BLaER1 (cell line): ENCODE data around the gene ELOVL2.

Experiments used
- H3K27ac ChIP-seq: shearing (Covaris generic); formaldehyde crosslinking; 2 replicates; pipeline ENCODE4 v1.8.1; 2022
- H3K27me3 ChIP-seq: shearing (Covaris generic); formaldehyde crosslinking; 2 replicates; pipeline ENCODE4 v1.8.1; 2022
- H3K36me3 ChIP-seq: shearing (Covaris generic); formaldehyde crosslinking; 2 replicates; pipeline ENCODE4 v1.8.1; 2022
- H3K4me1 ChIP-seq: shearing (Covaris generic); formaldehyde crosslinking; 2 replicates; pipeline ENCODE4 v1.8.1; 2022
- H3K4me2 ChIP-seq: shearing (Covaris generic); formaldehyde crosslinking; 2 replicates; pipeline ENCODE4 v1.8.1; 2022
- H3K4me3 ChIP-seq: shearing (Covaris generic); formaldehyde crosslinking; 2 replicates; pipeline ENCODE4 v1.8.1; 2022
- H3K9ac ChIP-seq: shearing (Covaris generic); formaldehyde crosslinking; 2 replicates; pipeline ENCODE4 v1.8.1; 2022
- H3K9me3 ChIP-seq: shearing (Covaris generic); formaldehyde crosslinking; 2 replicates; pipeline ENCODE4 v1.8.1; 2022
- H4K20me1 ChIP-seq: shearing (Covaris generic); formaldehyde crosslinking; 2 replicates; pipeline ENCODE4 v1.8.1; 2022
- Cebpa-rat ChIP-seq: shearing (Covaris generic); IDR thresholded peaks from 2 replicates; pipeline ENCODE4 v1.8.1; 2022

ELOVL2 gene

GRCh38 chr6:10972196-10972595 lies 71.9 kb downstream of the ELOVL2 start:
- TF ChIP-seq Cebpa-rat: no peak
- H3K9me3 ChIP-seq: peaks cover 7% of the 10 kb centered on the region
- no peak overlapping the region for H3K9ac ChIP-seq
- no peak overlapping the region for H3K4me2 ChIP-seq
- H4K20me1 ChIP-seq: no peaks in the 10 kb centered on the region
- H3K36me3 ChIP-seq: no peaks in the 10 kb centered on the region
- no peaks in the 10 kb centered on the region for H3K27me3 ChIP-seq
- no peak overlapping the region for H3K27ac ChIP-seq
- H3K4me1 ChIP-seq: no peaks in the 10 kb centered on the region
- no peak overlapping the region for H3K4me3 ChIP-seq

GRCh38 chr6:10970731-10971130 lies 73.4 kb downstream of the ELOVL2 start:
- H3K4me2 ChIP-seq: no peak overlapping the region
- no peak overlapping the region for H3K4me3 ChIP-seq
- H3K9ac ChIP-seq: no peak overlapping the region
- H3K4me1 ChIP-seq: no peaks in the 10 kb centered on the region
- peaks cover 10% of the 10 kb centered on the region for H3K9me3 ChIP-seq
- no peaks in the 10 kb centered on the region for H3K36me3 ChIP-seq
- no peaks in the 10 kb centered on the region for H3K27me3 ChIP-seq
- no peak for TF ChIP-seq Cebpa-rat
- no peaks in the 10 kb centered on the region for H4K20me1 ChIP-seq
- no peak overlapping the region for H3K27ac ChIP-seq

- H3K9ac ChIP-seq: no peak overlapping the region
Measured at GRCh38 chr6:10968776-10969175, 75.3 kb downstream of the ELOVL2 start.

GRCh38 chr6:10964684-10965083 lies 79.4 kb downstream of the ELOVL2 start:
- H3K36me3 ChIP-seq: no peaks in the 10 kb centered on the region
- H3K4me2 ChIP-seq: no peak overlapping the region
- H3K9ac ChIP-seq: no peak overlapping the region
- no peaks in the 10 kb centered on the region for H3K4me1 ChIP-seq
- no peak for TF ChIP-seq Cebpa-rat
- peaks cover 12% of the 10 kb centered on the region for H3K9me3 ChIP-seq
- no peak overlapping the region for H3K4me3 ChIP-seq
- H3K27me3 ChIP-seq: no peaks in the 10 kb centered on the region
- no peak overlapping the region for H3K27ac ChIP-seq
- no peaks in the 10 kb centered on the region for H4K20me1 ChIP-seq

More at GRCh38 chr6:10968776-10969175, 75.3 kb downstream of the ELOVL2 start:
- H3K9me3 ChIP-seq: peaks cover 12% of the 10 kb centered on the region
- no peak overlapping the region for H3K27ac ChIP-seq
- H3K4me3 ChIP-seq: no peak overlapping the region
- H4K20me1 ChIP-seq: no peaks in the 10 kb centered on the region
- no peak overlapping the region for H3K4me2 ChIP-seq
- no peaks in the 10 kb centered on the region for H3K4me1 ChIP-seq
- no peak for TF ChIP-seq Cebpa-rat
- H3K27me3 ChIP-seq: no peaks in the 10 kb centered on the region
- no peaks in the 10 kb centered on the region for H3K36me3 ChIP-seq

GRCh38 chr6:10963113-10963512 lies 81.0 kb downstream of the ELOVL2 start:
- H3K27ac ChIP-seq: no peak overlapping the region
- no peak overlapping the region for H3K9ac ChIP-seq
- H4K20me1 ChIP-seq: no peaks in the 10 kb centered on the region
- no peak overlapping the region for H3K4me3 ChIP-seq
- peaks cover 11% of the 10 kb centered on the region for H3K9me3 ChIP-seq
- H3K4me1 ChIP-seq: no peaks in the 10 kb centered on the region
- TF ChIP-seq Cebpa-rat: no peak
- H3K36me3 ChIP-seq: no peaks in the 10 kb centered on the region
- H3K4me2 ChIP-seq: no peak overlapping the region
- no peaks in the 10 kb centered on the region for H3K27me3 ChIP-seq

GRCh38 chr6:10962673-10963072 lies 81.4 kb downstream of the ELOVL2 start:
- Histone ChIP-seq H3K4me3 (no peak overlapping the region), H3K27ac (no peak overlapping the region), H3K9me3 (peaks cover 6% of the 10 kb centered on the region), H3K36me3 (no peaks in the 10 kb centered on the region), H4K20me1 (no peaks in the 10 kb centered on the region), H3K4me1 (no peaks in the 10 kb centered on the region), H3K4me2 (no peak overlapping the region), H3K9ac (no peak overlapping the region), H3K27me3 (no peaks in the 10 kb centered on the region)
- no peak for TF ChIP-seq Cebpa-rat

- no peak overlapping the region for H3K27ac ChIP-seq
- H3K36me3 ChIP-seq: no peaks in the 10 kb centered on the region
- no peaks in the 10 kb centered on the region for H3K27me3 ChIP-seq
- no peak overlapping the region for H3K4me3 ChIP-seq
- no peaks in the 10 kb centered on the region for H4K20me1 ChIP-seq
- H3K9me3 ChIP-seq: peaks cover 5% of the 10 kb centered on the region
- TF ChIP-seq Cebpa-rat: no peak
- H3K4me1 ChIP-seq: no peaks in the 10 kb centered on the region
- no peak overlapping the region for H3K9ac ChIP-seq
- no peak overlapping the region for H3K4me2 ChIP-seq
Measured at GRCh38 chr6:10961837-10962236, 82.3 kb downstream of the ELOVL2 start.

- Histone ChIP-seq H3K9ac (no peak overlapping the region), H3K27me3 (no peaks in the 10 kb centered on the region), H3K9me3 (no peaks in the 10 kb centered on the region), H3K4me1 (no peaks in the 10 kb centered on the region), H3K27ac (no peak overlapping the region), H3K4me3 (no peak overlapping the region), H4K20me1 (no peaks in the 10 kb centered on the region), H3K4me2 (no peak overlapping the region), H3K36me3 (no peaks in the 10 kb centered on the region)
- TF ChIP-seq Cebpa-rat: no peak
Measured at GRCh38 chr6:10960171-10960570, 83.9 kb downstream of the ELOVL2 start.

GRCh38 chr6:10957414-10957886 lies 86.7 kb downstream of the ELOVL2 start:
- Histone ChIP-seq H3K36me3 (no peaks in the 10 kb centered on the region), H4K20me1 (no peaks in the 10 kb centered on the region), H3K4me2 (no peak overlapping the region), H3K27me3 (no peaks in the 10 kb centered on the region), H3K4me1 (no peaks in the 10 kb centered on the region), H3K9ac (no peak overlapping the region), H3K4me3 (no peak overlapping the region), H3K9me3 (no peaks in the 10 kb centered on the region), H3K27ac (no peak overlapping the region)
- TF ChIP-seq Cebpa-rat: no peak

- no peaks in the 10 kb centered on the region for H3K27me3 ChIP-seq
- no peak overlapping the region for H3K27ac ChIP-seq
- H3K9me3 ChIP-seq: no peaks in the 10 kb centered on the region
- no peak overlapping the region for H3K4me2 ChIP-seq
- H4K20me1 ChIP-seq: no peaks in the 10 kb centered on the region
- no peaks in the 10 kb centered on the region for H3K4me1 ChIP-seq
- no peak overlapping the region for H3K4me3 ChIP-seq
- H3K36me3 ChIP-seq: no peaks in the 10 kb centered on the region
- H3K9ac ChIP-seq: no peak overlapping the region
- TF ChIP-seq Cebpa-rat: no peak
Measured at GRCh38 chr6:10956776-10957175, 87.3 kb downstream of the ELOVL2 start.

- no peaks in the 10 kb centered on the region for H3K27me3 ChIP-seq
- H3K27ac ChIP-seq: no peak overlapping the region
- no peak for TF ChIP-seq Cebpa-rat
- H3K36me3 ChIP-seq: no peaks in the 10 kb centered on the region
- no peak overlapping the region for H3K4me3 ChIP-seq
- H3K4me1 ChIP-seq: no peaks in the 10 kb centered on the region
- no peak overlapping the region for H3K4me2 ChIP-seq
- no peak overlapping the region for H3K9ac ChIP-seq
- H4K20me1 ChIP-seq: no peaks in the 10 kb centered on the region
- H3K9me3 ChIP-seq: no peaks in the 10 kb centered on the region
Measured at GRCh38 chr6:10954590-10955010, 89.5 kb downstream of the ELOVL2 start.
